HG02763 (cell line): ENCODE data around the gene TGFBRAP1.
"Not testable (repeated sequence)": the region's sequence is repeated elsewhere in the genome, so short reads cannot be mapped to it uniquely, and the experiment has no call there.

Experiments used
- ATAC-seq: cut with Tn5 transposase; IDR thresholded peaks from one replicate; pipeline ENCODE4 v1.9.1; 2021; ENCODE audit warnings: mild to moderate bottlenecking, moderate library complexity; ENCODE audit not compliant: unreplicated experiment

Gene TGFBRAP1

GRCh38 chr2:105278654-105279053 lies 50.9 kb downstream of the TGFBRAP1 start:
- no peak for ATAC-seq

GRCh38 chr2:105274046-105274445 lies 55.5 kb downstream of the TGFBRAP1 start:
- ATAC-seq, result no peak

GRCh38 chr2:105272176-105272575 lies 57.4 kb downstream of the TGFBRAP1 start:
- no peak for ATAC-seq

GRCh38 chr2:105271393-105272045 lies 58.0 kb downstream of the TGFBRAP1 start:
- no peak for ATAC-seq

- ATAC-seq, result no peak
Measured at GRCh38 chr2:105269426-105269825, 60.1 kb downstream of the TGFBRAP1 start.

- no peak for ATAC-seq
Measured at GRCh38 chr2:105262651-105263091, 66.9 kb downstream of the TGFBRAP1 start.

GRCh38 chr2:105261061-105261460 lies 68.5 kb downstream of the TGFBRAP1 start:
- ATAC-seq, result no peak

GRCh38 chr2:105258835-105259350 lies 70.6 kb downstream of the TGFBRAP1 start:
- no peak for ATAC-seq

- ATAC-seq, result no peak
Measured at GRCh38 chr2:105257981-105258380, 71.6 kb downstream of the TGFBRAP1 start.

GRCh38 chr2:105256431-105257047 lies 73.0 kb downstream of the TGFBRAP1 start:
- no peak for ATAC-seq

GRCh38 chr2:105255979-105256378 lies 73.6 kb downstream of the TGFBRAP1 start:
- no peak for ATAC-seq

- no peak for ATAC-seq
Measured at GRCh38 chr2:105254531-105255210, 74.9 kb downstream of the TGFBRAP1 start.

- no peak for ATAC-seq
Measured at GRCh38 chr2:105252271-105252670, 77.3 kb downstream of the TGFBRAP1 start.

GRCh38 chr2:105251016-105251648 lies 78.4 kb downstream of the TGFBRAP1 start:
- ATAC-seq, result not testable (repeated sequence)

GRCh38 chr2:105249891-105250290 lies 79.6 kb downstream of the TGFBRAP1 start:
- ATAC-seq, result no peak

GRCh38 chr2:105249181-105249580 lies 80.4 kb downstream of the TGFBRAP1 start:
- ATAC-seq, result no peak

- no peak for ATAC-seq
Measured at GRCh38 chr2:105248316-105249070, 81.0 kb downstream of the TGFBRAP1 start.

GRCh38 chr2:105244451-105244850 lies 85.1 kb downstream of the TGFBRAP1 start:
- ATAC-seq, result no peak

- ATAC-seq, result no peak
Measured at GRCh38 chr2:105243961-105244360, 85.6 kb downstream of the TGFBRAP1 start.

- no peak for ATAC-seq
Measured at GRCh38 chr2:105242286-105242993, 87.1 kb downstream of the TGFBRAP1 start.
